Subcutaneous adipose tissue (tissue), 4 donors: ENCODE results near the gene MARCHF6. TPM values are rescaled to one million over a fixed set of nuclear protein-coding genes. Genes with fewer than 3 reads are reported as not detected.

Source experiments
- total RNA-seq, 4 donors: library from RNA; depleted of rRNA; stranded (reverse); fragments of >200 nt; gene quantifications; one replicate each; pipeline ENCODE4 v1.1.0, GENCODE V29; 2016
- TF ChIP-seq, protein P1 (sequence below): fragments of 450-650 bp; IDR thresholded peaks from one replicate; pipeline ENCODE4 v1.5.1; 2016; ENCODE audit warnings: low read depth, mild to moderate bottlenecking, control low read depth, antibody characterized with exemption, moderate library complexity

Gene MARCHF6
- total RNA-seq, 4 donors from 2014 or later, result 80.1 to 136 (median 108) TPM

DNA sequence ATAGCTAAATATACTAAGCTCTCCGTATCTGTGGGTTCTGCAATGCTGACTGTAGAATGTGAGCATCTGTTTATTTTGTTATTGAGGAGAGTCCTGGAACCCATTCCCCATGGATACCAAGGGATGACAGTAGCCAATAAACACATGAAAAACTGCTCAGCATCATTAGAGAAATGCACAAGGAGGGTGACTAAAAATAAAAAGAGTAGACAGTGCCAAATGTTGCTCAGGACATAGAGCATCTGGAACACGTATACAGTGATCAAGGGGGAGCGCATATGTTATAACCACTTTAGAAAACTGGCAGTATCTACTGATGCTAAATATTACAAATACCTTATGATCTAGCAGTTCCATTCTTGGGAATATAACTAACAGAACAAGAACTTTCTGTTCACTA is 31.0 kb downstream of the MARCHF6 start:
- TF ChIP-seq, protein P1, sequence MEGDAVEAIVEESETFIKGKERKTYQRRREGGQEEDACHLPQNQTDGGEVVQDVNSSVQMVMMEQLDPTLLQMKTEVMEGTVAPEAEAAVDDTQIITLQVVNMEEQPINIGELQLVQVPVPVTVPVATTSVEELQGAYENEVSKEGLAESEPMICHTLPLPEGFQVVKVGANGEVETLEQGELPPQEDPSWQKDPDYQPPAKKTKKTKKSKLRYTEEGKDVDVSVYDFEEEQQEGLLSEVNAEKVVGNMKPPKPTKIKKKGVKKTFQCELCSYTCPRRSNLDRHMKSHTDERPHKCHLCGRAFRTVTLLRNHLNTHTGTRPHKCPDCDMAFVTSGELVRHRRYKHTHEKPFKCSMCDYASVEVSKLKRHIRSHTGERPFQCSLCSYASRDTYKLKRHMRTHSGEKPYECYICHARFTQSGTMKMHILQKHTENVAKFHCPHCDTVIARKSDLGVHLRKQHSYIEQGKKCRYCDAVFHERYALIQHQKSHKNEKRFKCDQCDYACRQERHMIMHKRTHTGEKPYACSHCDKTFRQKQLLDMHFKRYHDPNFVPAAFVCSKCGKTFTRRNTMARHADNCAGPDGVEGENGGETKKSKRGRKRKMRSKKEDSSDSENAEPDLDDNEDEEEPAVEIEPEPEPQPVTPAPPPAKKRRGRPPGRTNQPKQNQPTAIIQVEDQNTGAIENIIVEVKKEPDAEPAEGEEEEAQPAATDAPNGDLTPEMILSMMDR, result no peak

DNA sequence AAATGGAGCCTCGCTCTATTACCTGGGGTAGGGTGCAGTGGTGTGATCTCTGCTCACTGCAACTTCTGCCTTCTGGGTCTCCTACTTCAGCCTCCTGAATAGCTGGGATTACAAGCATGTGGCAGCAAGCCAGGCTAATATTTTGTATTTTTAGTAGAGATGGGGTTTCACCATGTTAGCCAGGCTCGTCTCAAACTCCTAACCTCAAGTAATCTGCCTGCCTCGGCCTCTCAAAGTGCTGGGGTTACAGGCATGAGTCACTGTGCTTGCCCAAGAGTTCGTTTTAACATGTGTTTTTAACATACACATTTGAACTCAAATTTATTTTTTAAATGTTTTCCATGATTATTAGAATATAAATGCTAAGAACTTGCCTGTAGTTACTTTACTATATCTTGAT is 34.2 kb downstream of the MARCHF6 start:
- TF ChIP-seq, protein P1, result no peak

DNA sequence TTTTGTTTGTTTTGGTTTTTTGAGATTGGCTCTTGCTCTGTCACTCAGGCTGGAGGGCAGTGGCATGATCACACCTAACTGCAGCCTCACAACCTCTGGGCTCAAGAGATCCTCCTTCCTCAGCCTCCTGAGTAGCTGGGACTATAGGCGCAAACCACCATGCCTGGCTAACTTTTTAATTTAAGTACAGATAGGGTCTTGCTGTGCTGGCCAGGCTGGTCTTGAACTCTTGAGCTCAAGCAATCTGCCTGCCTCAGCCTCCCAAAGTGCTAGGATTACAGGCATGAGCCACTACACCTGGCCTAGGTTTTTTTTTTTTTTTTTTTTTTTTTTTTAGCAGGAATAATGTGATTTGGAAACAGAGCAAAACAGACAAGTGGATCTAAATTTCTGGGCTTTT is 37.6 kb downstream of the MARCHF6 start:
- TF ChIP-seq, protein P1, result no peak

DNA sequence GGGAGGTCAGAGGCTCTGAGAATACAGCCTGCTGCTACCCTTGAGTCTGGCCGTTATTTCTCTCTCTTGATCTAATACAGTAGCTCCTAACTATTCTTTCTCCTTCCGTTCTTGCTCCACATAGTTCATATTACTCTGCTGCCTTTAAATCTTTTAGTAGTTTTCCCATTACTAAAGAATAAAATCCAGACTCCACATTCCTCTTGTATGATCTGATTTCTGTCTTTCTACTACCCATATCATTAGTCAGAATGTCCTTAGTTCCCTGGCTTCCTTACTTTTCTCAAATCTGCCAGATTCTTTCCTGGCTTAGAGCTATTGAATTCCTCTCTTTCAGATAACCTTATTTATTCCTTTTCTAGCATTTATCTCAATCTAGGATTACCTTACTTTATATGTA is 40.0 kb downstream of the MARCHF6 start:
- TF ChIP-seq, protein P1, result no peak

DNA sequence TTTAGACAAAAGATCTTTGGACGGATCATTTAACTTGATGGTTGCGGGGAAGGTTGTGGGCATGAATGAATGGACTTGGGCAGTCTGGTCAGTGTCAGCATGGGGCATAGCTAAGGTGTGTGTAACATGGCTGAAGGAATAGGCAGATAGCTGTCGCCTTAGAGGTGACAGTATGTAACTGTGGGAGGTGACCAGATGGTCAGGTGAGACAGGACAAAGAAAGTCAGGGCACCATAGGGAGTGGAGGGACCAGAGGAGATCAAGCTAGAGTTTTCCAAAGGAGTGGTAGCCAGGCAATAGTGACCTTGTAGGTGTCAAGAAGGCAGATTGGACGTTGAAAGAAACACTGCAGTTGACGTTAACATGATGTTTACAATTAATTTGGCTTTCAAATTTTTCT is 43.1 kb downstream of the MARCHF6 start:
- TF ChIP-seq, protein P1, result no peak

DNA sequence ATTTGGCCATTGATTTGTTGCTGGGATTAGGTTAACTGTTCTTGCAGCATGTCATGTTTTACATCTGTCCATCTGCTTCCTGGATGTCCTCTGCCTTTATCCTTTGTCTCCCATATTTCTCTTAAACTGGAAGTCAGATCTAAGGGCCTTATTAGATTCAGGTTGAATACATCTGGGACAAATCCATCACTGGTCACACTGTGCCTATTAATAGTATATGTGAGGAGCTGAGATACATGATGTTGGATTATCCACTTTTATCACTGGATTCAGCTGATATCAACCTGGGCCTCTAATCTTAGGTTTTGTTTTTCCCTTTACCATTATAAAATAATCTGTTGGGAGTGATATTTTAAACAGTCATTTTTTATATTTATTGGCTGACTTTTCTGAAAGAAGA is 46.3 kb downstream of the MARCHF6 start:
- TF ChIP-seq, protein P1, result no peak

DNA sequence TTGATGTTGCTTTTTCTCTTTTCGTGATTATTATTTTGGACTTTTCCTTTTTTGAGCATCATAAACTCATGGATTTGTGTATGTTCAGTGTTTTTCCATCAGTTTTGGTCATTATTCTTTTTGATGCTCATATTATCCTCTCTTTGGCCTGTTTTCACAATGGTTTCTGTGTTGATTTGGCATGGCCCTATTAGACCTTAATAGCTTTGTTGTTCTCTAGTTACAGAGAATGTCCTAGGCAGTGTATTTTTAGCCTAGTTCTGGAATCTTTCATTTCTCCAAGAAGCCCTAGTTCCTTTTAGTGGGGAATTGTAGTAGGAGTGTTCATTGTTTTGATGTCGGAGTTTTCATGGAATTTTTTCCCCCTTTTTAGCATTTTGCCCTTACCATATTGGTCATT is 46.9 kb downstream of the MARCHF6 start:
- TF ChIP-seq, protein P1, result no peak

DNA sequence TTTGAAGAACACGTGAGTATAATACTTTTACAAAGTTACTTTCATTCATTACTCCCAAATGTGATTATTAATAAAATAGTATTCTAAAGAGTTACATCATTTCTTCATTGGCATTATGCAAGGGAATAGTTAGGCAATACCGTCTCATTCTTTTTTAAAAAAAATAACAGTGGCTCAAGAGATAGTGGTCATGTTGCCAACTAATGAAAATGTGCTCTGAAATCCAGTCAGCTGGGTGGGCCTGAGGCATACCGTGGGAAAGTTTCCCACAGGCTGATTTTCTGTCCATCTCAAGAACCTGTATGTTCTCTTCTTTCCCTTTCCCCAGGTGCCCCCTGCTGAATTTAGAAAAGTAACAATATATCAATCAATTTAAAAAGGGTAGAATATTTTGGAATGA is 47.3 kb downstream of the MARCHF6 start:
- TF ChIP-seq, protein P1, result no peak
